GM12801 (cell line): ENCODE data around the gene PDS5B.

Source experiments
- TF ChIP-seq, protein P1 (sequence below): IDR thresholded peaks from one replicate; pipeline ENCODE4 v1.5.1; 2011; ENCODE audit warnings: control low read depth; ENCODE audit not compliant: insufficient read length; ENCODE audit errors: extremely low read depth

PDS5B gene

DNA sequence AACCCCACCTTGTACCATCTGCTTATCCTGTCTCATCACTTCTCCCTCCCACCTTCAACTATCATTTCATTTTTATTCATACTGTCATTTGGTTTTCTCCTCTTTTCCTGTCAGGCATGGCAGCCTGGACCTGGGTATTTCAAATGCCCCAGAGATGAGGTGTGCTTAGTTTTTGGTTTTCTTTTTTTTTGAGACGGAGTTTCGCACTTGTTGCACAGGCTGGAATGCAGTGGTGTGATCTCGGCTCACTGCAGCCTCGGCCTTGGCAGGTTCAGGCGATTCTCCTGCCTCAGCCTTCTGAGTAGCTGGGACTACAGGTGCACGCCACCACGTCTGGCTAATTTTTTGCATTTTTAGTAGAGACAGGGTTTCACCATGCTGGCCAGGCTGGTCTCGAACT, 5.8 kb downstream of the PDS5B start:
- TF ChIP-seq, protein P1, sequence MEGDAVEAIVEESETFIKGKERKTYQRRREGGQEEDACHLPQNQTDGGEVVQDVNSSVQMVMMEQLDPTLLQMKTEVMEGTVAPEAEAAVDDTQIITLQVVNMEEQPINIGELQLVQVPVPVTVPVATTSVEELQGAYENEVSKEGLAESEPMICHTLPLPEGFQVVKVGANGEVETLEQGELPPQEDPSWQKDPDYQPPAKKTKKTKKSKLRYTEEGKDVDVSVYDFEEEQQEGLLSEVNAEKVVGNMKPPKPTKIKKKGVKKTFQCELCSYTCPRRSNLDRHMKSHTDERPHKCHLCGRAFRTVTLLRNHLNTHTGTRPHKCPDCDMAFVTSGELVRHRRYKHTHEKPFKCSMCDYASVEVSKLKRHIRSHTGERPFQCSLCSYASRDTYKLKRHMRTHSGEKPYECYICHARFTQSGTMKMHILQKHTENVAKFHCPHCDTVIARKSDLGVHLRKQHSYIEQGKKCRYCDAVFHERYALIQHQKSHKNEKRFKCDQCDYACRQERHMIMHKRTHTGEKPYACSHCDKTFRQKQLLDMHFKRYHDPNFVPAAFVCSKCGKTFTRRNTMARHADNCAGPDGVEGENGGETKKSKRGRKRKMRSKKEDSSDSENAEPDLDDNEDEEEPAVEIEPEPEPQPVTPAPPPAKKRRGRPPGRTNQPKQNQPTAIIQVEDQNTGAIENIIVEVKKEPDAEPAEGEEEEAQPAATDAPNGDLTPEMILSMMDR, result no peak

DNA sequence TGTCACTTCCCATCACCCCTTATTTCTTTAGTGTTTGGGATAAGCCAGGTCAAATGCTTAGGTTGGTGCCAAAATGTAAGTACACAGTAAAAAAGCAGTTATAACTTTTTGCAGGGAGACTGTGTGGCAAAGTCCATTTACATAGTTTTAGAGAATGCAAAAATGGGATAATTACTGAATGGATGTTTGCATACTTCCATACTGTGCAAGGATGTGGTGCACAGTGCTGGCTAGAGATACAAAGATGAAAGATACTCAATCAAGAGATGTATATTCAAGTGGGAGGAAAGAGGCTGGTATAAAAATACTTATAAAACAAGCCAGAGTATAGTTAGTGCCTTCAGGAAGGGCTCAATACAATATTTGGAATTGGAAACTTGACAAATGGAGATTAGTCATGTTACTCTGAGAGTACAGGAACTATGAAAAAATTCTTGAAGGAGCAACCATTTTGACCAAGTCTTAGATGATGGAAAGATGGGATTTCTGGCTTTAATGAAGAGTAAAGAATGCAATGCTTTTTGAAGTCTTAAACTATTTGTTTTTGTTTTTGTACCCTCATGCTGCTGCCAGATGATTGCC, 8.0 kb downstream of the PDS5B start:
- TF ChIP-seq, protein P1, result no peak

DNA sequence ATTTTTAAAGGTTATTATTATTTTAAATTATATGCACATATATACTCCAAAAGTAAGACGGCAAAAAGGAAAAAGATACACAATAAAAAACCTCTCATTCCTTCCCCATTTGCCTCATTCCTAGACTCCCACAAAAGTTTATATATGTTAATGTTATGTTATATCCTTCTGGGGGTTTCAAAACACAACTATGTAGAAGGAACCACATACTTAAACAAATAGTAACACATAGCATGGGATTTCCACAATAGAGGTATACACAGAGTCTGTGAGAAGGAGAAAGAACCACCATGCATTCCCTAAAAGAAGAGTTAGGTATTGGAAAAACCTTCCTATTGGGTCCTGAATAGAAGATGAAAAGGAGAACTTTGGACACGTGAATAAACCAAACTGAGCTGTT, 9.1 kb downstream of the PDS5B start:
- TF ChIP-seq, protein P1, result no peak

DNA sequence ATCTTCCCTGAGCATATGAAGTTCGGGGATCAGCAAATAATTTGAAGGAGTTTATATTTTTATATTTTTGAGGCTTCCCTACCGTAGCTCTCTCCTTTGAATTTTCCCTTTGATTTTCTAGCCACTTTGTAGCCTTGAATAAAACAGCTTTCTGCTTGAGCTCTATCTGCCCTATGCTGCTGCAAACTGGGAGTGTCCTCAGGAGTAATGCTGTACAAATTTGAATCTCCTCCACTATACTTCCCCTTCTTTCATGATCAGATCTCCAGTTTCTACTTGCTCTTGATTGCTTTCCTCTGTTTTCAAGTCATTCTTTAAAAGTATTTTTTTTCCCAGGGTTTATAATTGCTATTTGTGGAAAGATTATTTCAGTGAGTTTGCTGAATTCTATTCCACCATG, 14.6 kb downstream of the PDS5B start:
- TF ChIP-seq, protein P1, result no peak

DNA sequence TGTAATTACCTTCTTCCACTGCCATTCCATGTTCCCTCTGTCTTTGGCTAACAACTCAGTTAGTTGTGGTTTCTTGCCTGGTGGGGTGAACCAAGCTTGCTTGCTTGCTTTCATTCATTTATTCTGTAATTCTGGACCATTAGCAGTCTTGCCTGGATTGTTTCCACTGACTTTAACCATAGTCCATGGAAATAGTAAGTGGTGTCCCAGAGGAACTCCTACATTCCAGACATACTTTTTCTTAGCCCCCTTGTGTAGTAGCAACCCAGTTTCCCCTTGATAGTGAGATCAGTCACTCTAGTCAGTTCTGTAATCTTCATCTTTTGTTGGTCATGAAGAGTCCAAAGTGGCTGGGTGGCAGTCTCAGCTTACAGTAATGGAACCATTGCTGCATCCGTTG, 23.2 kb downstream of the PDS5B start:
- TF ChIP-seq, protein P1, result no peak

DNA sequence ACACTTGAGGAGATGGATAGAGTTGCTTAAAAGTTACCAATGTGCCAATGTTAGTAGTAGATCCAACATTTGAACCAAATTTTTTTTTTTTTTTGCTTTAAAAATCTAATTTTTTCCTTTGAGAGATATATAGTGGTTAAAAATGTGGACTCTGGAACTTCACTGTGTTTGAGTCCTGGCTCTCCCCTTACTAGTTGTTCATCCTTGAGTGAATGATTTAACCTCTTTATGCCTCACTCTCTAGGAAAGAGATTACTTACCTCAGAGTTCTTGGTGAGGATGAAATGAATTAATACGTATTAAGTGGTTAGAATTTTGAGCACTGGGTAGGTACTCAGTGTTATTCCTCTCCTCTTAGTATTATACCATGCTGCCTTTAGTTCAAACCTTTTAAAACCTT, 24.3 kb downstream of the PDS5B start:
- TF ChIP-seq, protein P1, result no peak

DNA sequence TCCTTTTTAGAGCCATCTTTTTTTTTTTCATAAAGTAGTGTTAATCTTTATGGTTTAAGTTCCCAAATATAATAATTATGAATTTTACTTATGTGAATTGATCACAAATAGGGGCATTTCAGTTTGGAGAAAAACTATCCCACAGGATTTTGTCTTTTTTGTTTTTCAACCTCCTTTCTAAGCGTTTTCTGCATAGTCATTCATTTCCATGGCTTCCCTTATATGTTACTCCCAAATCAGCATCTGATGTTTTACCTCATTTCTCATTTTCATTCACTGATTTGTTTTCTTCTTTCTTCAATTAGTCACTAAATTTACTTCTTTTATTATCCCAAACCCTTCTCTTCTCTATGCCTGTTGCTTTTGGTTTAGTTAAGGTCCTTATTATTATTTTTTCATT, 24.7 kb downstream of the PDS5B start:
- TF ChIP-seq, protein P1, result no peak
